Stimulated activated CD8-positive, alpha-beta memory T cell treated with anti-CD3 and anti-CD28 coated beads, Interleukin-12 subunit alpha, Interleukin-12 subunit beta, amount 100 ng/mL, for 24 hours (primary cell): Measurements from ENCODE around the gene EEF2K.

ENCODE experiments used
- DNase-seq: peaks from one replicate; pipeline ENCODE4 v3.0.0-alpha.2; 2020; ENCODE audit errors: extremely low read depth

EEF2K gene

DNA sequence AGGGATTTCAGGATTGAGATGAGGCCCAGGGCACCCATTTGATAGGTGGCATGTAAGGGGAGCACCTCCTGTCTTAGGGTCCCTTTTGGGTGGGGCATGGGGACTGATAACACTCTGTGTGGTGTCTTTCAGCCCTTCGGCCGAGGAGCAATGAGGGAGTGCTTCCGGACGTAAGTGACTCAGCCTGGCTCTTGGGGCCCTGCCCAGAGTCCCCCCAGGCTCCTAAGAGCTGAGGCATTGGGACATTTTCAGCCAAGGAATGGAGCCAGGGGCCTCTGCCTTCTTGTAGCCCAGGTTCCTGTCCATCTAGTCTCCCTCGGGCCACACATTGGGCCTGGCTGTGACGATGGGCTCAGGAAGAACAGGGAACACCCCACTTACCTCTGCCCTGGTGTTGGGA is 44.4 kb downstream of the EEF2K start:
- no peak for DNase-seq

DNA sequence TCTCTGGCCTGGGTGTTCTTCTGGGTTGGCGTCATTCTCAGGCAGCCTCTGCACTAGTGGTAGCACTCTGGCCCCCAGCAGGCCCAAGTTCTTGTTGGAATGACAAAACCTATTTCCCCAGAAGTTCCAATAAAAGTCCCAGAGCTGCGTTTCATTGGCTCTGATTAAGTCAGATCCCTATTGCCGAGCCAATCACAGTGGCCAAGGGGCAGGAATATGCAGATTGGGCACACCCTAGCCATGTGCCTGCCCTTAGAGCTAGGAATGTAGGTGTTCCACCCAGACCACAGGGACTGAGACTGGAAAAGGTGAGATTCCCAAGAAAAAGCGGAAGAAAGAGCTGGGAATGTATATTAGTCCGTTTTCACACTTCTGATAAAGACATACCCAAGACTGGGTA is 46.2 kb downstream of the EEF2K start:
- no peak for DNase-seq

DNA sequence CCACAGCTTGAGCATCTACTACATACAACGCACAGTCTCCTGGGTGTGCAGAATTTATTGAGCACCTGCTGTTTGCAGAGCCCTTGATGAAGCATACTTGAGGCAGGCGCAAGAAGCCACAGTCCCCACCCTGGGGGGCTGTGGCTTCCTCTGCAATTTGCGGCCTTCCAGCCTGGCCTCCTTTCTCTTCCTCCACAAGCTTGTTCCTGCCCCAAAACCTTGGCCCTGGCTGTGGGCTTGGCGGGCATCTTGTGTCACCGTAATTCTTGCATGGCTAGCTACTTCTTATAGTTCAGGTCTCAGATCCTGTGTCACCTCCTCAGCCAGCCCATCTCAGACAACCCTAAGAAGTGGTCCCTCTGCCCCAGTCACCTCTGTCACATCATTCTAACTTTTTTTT is 47.2 kb downstream of the EEF2K start:
- no peak for DNase-seq

DNA sequence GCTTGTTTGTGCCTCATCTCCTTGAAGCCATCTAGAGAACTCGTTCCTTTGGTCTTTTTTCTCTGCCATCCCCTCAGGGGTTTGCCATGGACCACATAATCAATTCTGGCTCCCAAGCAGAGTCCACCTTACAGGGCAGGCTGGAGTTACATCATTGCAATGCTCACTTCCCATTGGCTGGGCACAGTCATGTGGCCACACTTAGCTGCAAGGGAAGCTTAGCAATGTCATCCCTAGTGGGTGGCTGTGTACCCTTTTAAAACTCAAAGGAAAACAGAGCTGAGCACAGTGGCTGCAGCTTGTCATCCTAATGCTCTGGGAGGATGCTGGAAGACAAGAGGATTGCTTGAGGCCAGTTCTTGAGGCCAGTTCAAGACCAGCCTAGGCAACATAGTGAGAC is 49.3 kb downstream of the EEF2K start:
- DNase-seq = no peak

DNA sequence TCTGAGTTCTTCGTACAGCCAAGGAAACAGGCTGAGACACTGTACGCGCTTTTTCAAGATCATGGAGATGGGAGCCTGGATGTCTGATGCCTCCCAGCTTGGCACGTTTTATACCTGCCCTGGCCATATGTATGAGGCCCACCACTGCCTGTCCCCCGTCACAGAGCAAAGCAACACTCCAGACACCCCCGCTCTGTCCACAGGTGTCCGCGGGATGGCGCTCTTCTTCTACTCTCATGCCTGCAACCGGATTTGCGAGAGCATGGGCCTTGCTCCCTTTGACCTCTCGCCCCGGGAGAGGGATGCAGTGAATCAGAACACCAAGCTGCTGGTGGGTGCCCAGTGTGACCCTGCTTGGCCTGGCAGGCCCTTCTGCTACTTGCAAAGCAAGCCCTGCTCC is 51.4 kb downstream of the EEF2K start:
- DNase-seq = no peak

DNA sequence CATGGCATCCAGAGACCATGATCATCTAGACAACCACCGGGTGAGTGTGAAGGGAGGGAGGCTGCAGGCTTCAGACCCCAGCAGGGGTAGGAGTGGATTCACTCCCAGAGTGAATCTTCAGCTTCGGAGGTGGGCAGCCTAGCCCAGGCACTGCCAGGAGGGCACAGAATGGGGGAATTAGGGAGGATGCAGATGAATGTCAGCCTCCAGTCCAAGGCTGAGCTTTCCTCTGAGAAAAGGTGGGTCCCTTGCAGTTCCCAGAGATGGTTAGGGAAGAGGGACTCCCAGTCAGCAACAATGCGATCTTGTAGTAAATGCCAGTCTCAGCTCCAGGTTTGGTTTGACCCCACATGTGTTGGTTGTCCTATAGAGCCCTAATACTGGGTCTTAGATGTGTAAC is 54.4 kb downstream of the EEF2K start:
- DNase-seq = no peak

DNA sequence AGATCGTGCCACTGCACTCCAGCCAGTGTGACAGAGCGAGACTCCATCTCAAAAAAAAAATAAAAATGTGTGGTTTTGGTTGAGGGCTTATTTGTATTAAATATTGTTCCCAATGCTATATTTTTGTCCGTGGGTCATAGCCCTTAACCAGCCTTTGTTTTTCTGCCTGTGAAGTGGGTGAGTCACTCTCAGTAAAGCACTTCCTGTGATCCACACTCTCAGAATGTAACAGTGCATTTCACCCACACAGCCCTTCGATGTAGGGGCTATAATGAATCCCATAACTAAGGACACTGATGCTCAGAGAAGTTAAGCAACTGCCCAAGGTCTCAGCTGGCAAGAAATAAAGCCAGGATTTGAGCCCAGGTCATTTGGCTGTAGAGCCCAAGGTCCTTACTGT is 56.4 kb downstream of the EEF2K start:
- no peak for DNase-seq

DNA sequence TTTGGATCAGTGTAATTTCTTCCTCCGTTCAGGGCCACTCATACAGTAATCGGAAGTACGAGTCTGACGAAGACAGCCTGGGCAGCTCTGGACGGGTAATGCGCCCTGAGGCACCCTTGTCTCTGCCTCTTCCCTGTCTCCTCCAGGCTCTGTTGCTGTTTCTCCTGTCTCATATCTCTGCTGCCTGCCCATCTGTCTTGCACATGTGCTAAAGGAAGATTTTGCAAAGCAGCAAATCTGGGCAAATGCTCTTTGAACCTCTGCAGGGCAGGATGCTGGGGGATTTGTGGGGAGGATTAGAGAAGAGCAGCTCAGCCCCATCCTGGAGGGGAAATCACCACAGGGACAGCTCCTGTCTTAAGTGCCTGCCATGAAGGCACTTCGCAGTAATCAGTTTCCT is 58.7 kb downstream of the EEF2K start:
- DNase-seq = no peak

DNA sequence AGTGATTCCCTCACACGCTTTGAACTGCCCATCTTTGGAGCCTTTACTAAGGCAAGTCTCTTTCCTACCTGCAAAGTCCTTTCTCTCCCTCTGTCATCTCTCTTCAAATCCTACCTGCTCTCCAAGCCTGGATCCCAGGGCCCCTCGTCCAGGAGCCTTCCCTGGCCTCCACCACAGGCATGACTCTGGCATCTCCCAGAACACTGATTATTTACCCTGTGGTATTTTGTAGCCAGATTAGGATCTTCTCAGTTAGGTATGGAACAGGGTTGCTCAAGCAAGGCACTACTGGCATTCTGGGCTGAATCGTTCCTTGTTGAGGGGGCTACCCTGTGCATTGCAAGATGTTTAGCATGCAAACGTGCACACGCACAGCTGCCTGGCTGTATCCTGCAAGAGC is 59.3 kb downstream of the EEF2K start:
- DNase-seq = no peak

DNA sequence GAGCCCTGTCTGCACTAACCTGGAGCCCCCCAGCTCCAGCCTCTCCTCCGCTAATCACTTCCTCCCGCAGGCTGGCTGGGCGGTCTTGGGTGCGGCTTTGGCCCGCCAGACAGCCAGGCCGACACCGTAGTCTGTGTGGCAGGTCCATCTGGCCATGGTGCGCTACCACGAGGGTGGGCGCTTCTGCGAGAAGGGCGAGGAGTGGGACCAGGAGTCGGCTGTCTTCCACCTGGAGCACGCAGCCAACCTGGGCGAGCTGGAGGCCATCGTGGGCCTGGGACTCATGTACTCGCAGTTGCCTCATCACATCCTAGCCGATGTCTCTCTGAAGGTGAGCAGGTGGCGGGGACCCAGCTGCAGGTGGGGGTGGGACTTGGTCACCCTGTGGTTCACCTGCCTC is 60.5 kb downstream of the EEF2K start:
- DNase-seq = no peak

DNA sequence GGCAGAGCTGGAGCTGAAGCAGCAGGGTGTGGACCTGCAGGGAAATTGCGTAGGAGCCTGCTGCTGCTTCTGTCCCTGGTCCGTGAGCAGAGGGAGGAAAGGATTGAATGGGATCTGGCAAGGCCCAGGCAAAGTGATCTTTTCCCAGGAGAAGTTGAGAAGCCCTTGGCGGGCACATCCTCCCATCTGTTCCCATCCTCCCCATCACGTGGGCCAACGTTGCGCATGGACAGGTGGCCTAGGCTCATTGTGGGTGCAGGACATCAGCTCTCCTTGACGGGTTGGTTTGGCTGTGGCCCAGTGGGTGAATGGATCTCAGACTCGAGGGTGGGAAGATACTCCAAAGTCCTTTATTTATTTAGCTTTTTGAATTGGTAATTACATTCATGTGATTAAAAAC is 61.7 kb downstream of the EEF2K start:
- DNase-seq = no peak

DNA sequence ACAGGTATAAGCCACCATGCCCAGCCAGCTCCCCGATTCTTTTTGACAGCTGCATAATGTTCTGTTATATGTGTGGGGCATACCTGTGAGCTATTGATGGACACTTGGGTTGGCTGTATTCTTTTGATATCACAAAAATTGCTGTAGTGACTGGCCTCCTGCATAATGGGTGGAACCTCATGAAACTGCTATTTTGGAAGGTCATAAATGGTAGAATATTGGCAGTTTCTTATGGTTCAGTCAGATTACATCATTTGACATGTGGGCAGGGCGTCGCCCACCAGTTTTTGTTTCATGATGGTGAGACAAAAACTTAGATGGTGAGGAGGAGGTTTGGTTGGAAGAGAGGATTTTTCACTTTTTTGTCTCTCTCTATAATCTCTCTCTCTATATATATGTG is 64.4 kb downstream of the EEF2K start:
- no peak for DNase-seq

DNA sequence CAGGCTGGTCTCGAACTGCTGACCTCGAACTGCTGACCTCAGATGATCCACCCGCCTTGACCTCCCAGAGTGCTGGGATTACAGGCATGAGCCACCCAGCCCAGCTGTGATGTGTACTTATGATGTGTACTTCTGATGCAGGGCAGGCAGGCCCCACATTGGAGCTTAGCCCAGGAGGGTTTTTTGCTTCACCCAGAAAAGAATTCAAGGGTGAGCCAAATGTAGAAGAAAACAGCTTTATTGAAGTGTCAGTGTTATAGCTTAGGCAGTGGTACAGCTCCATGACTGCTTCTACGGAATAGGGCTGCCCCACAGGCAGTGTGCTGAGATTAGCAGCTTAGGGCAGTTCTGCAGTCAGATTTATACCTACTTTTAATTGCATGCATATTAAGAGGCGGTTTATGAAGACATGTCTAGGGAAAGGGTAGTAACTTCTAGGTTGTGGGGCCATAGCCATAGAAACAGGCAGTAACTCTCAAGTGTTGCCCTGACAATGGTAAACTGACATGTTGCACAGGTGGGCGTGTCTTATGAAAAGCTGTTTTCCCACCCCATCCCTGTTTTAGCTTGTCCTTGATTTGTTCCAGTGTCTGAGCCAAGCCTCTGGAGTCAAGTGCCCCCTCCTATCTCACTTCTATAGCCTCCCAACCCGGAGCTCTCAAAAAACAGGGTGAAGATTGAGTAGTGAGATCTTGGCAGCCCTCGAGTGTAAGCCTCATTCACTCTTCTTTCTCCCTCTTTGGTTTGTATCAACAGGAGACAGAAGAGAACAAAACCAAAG is 67.0 kb downstream of the EEF2K start:
- DNase-seq = no peak

DNA sequence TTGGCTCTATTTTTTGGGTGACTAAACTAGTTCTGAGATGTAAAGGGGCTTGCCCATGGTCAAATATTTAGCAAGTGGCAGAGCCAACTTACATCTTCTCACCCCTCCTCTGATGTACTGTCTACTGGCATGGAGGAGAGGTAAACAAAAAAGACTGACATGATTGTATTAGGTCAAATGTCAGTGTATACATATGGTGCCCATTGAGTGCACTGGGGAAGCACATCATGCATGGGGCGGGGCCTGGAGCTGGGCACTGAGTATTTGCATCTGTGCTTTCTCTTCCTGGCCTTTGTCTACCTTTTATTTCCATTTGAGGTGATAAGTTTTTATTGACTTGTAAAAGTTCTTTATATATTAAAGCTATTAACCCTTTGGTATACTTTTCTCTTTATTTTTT is 68.8 kb downstream of the EEF2K start:
- DNase-seq = no peak

DNA sequence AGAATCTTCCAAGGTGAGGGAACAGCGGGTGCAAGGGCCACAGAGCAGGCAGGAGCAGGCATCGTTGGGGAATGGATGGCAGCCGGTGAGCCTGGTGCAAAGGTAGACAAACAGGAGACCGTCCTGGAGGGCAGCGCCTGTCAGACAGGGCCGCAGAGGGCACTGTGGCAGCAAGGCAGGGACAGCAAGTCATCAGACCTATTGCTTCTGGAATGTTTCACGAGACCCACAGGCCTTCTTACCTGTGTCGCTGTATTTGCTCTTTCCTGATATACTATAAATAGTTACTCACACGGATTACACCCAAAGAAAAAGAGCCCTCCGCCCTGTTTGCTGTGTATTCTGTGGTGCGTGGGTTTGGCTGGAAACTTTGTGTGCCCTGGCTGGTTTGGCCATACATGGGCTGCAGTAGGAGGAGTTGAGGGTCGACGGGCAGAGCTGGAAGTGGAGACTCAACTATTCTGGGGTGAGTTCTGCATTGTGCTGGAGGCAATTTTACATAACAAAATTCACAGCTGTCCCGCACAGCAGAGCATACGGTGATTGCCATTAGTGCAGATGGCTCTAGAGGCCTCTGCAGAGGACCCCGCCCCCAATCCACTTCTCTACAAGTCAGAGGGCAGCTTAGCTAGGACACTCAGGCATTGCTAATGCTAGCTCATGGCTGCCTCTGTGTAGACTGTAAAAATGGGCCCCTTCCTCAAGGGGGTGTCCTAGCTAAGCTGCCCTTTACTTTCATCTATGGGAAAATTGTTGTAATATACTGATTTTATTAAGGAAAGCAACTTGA is 72.6 kb downstream of the EEF2K start:
- DNase-seq = no peak

DNA sequence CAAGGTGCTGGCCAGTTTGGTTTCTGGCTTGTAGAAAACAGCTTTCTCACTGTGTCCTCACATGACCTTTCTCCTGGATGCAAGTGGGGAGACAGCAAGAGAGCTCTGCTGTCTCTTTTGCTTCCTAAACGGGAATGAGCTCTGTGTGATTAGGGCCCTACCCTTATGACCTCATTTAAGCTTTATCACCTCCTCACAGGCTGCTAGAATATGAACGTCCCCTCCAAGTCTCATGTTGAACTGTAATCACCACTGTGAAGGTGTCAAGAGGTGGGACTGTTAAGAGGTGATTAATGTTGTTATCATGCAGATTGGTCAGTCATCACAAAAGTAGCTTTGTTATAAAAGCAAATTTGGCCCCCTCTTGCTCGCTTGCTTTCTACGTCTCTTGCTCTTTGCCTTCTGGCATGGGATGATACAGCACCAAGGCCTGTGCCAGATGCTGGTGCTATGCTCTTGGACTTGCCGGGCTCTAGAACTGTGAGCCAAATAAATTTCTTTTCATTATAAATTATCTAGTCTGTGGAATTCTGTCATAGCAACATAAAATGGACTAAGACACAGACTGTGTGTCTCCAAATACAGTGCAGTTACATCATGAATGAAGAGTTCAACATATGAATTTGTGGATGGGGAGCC is 76.3 kb downstream of the EEF2K start:
- DNase-seq = no peak

DNA sequence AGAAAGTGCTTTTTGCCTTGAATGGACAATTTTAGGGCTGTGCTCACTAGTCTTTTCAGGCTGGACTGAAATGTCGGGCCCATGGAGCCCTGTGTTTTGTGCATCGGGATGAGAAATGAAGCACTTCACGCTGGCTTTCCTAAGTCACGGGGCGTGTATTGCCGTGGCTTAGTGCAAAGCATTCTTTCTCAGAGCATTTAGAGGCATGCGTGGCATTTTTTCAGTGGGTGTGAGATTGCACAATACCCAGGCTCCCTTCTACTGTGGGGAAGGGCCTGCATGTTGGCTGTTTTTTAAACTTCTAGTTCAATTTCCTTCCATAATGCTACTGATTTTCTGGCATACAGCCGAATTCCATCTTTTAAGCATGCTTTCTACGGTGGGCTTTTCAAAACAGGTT is 78.6 kb downstream of the EEF2K start:
- no peak for DNase-seq

DNA sequence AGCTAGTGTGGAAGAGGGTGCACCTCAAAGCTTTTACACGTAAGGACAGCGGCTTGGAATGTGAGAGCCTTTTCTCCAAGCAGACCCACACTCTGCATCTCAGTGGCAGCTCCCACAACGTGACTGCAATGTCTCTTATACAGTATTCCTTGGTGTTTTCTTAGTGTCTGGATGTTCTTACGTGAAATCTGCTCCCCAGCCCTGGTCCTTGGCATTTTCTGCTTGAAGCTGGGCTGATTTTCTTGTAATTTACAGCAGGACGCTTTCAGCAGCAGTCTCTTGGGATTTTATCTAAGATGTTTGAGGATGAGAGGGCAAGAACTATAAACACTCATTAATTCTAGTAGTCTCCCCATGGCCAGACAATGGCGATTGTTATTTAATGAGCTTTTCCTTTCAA is 79.0 kb downstream of the EEF2K start:
- no peak for DNase-seq

DNA sequence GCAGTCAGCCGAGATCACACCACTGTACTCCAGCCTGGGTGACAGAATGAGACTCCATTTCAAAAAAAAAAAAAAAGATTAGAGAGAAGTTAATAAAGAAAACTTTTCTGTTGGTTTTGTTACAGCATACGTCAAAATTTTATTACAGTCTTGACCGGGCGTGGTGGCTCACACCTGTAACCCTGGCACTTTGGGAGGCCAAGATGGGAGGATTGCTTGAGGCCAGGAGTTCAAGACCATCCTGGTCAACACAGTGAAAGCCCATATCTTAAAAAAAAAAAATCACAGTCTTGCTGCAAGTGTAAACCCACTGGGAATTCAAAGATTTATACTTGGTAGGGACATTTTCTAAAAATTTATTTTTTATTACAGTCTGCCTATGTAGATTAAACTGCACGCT is 84.9 kb downstream of the EEF2K start:
- DNase-seq = no peak

DNA sequence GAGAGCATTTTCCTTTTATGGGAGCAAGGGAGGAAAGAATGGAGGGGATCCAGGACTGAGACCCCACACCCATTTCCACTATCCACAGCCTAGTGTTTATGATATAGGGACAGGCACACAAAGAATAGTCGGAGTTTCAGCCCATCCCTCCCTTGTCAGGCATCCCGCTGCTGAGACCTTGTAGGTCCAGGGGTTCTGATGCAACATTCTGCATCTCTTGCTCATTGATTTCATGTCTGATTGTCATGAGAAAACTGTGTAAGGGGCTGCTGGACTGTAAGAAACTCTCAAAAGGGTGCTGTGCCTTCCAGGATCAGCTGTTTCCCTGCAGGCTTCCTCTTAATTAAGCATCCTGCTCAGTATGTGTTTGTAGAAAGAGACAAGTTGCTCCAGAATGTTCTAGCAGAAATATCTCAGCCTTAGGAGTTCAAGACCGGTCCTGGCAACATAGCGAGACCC is 85.8 kb downstream of the EEF2K start:
- DNase-seq = no peak

DNA sequence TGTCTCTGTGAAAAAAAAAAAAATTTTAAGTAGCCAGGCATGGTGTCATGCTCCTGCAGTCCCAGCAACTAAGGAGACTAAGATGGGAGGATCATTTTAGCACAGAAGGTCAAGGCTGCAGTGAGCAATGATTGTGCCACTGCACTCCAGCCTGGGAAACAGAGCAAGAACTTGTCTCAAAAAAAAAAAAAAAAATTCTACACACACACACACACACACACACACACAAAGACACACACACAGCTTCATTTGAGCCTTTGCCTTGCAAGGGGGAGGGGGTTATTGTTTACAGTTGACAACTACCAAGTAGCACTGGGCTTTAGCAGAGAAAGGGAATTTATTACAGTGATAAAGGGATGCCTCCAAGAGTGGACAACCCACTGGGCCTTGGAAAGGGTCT is 86.2 kb downstream of the EEF2K start:
- DNase-seq = no peak

DNA sequence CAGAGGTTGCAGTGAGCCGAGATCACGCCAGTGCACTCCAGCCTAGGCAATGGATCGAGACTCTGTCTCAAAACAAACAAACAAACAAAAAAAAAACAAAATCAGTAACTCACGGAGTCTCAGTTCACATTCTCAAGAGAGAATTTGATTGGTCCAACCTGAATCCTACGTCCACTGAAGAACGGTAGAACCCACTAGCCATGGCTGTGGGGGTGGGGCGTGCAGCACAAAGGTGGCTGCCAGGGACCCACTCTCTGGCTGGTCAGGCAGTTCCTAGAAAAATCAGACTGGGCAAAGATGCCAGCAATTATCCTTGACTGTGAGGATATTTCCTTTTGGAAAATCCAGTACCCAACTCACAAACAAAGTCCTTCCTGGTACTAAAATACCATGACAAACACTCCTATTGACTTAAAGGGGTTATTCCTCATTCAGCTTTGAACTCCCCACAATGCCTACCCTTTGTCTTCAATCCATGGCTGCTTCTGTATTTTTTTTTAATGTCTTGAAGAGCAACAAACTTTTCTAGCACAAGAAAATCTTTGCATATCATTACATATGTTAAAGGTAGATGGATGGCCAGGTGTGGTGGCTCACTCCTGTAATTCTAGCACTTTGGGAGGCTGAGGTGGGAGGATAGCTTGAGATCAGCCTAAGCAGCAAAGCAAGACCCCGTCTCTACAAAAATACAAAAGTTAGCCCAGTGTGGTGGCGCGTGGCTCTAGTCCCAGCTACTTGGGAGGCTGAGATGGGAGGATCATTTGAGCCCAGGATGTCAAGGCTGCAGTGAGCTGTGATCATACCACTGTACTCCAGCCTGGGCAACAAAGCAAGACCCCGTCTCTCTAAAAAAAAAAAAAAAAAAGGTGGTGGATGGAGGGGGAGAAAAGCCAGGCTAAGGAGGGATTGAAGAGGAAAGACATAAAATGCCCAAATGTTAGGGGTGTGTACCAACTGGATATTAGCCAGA is 87.3 kb downstream of the EEF2K start:
- no peak for DNase-seq
